Midbrain (tissue), 1 donor: ENCODE measurements around the gene EN2.

Experiments used
- DNase-seq: peaks from one replicate; lab custom pipeline; 2025; lab: John Stamatoyannopoulos, UW

EN2 gene

DNA sequence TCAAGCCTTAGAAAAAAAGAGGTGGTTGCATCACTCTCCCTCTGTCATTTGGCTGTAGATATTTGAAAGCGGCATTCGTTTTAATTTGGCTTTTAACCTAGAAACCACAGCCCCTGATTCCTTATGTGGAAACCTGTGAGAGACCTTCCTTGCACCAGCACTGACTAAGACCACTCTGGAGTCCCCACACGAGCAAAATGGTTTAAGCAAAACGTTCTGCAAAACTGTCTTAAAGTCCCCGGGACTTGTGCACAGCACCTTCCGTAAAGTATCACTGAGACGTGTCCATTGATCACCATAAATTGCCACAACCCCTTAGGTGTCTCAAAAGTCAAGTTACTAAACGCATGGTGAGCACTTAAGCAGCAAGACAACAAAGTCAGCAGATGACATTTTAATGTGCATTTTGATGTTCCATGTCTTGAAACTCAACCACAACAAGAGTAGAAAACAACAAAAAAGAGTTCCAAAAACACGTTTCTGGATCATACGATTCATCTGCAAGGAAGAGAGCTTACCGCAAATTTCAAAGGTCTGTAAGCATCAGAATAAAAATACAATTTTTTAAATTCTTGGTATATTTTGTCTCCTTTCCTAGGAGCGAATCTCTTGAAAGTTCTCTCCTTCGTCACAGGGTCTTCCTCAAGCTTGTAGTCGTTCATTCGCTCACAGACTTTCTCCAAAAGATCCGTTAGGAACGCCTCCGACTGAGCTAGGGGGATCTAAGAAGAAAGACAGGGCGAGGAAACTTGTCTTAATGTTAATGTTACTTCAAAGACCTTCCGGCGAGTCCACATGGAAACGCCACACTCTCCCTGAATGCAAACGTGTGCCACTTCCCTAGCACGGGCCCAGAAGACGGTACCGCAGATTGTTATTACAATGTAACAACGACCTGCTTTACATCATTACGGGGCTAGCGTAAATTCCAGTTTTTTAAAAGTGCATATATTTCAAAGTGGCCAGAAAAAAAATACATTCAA lies 50.7 kb downstream of the EN2 start:
- no peak for DNase-seq

GRCh38 chr7:155509359-155509724 lies 51.4 kb downstream of the EN2 start:
- no peak for DNase-seq

- DNase-seq, result no peak
These were observed 52.0 kb downstream of the EN2 start for GRCh38 chr7:155509725-155510551.

DNA sequence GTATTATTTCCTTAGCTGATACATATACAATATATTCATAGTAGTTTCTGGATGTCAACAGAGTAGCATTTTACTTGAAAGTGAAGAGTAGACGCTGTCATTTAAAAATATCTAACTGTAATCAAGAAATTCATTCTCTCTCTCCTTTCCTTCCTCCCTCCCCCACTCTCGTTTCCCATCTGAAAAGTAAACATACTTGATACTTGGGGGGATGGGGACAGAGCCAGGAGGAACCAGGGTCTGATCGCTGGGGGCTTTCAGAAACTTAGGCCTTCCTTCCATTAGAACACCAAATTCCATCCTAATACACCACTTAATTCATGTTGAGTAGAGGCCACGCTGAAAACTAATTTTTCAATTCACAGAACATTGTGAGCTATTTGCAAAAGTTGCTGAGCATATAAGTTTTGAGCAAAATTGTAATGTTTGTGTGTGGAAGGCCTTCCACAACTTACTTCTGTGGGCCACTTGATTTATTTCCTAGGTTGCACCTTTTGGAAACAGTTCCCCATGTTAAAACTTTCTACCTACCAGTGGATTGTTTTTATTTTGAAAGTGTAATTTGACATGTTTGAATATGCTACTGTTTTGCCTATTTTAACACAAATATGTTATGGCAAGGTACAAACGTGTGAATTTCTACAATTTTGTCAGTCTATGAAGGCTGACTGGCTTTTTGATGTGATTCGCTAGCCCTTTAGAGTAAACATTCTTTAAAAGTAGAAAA lies 53.2 kb downstream of the EN2 start:
- DNase-seq, result no peak

DNA sequence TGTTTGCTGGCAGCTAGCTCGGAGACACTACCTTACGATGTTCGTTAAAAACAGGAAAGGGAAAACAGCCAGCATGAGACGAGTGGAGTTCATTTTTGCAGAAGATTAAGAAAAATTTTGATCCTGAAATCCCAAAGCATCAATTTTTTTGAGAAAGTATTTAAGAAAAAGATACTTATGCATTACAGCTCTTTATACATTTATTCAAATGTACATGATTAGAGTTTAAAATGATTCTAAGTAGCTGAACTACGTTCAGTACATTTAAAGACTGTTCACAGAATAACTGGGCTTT lies 53.7 kb downstream of the EN2 start:
- no peak for DNase-seq

GRCh38 chr7:155512246-155512887 lies 54.4 kb downstream of the EN2 start:
- no peak for DNase-seq

DNA sequence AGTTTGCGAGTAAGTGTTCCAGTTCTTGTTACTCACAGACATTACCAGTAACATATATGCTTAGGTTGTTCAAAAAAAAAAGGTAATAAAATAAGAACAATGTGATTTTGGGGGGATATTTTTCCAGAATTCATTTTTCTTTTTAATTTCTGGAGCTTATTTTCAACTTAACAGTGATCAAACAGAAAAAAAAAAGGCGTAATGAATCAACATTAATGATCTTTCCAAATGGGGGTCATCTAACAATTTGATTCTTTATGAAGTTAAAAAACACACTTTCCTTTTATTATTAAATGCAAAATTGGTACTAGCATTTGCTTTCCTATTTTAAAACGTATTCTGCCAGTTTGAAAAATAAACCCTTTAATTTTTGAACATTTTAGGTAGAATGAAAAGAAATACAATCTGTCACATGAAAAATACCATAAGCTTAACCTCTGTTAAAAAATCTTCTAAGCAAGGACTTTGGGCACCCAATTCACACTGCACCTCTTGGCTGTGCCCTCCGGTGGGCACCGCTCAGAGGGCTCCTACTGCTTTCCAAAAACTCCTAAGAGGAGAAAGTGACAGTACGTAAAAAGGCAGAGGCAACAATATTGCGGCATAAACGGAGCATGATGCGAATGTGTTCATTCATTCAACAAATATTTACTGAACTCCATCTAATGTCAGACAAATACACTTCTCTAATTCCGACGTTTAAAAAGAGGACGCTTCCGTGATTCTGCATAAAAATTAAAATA lies 55.8 kb downstream of the EN2 start:
- no peak for DNase-seq

GRCh38 chr7:155514296-155514695 lies 56.4 kb downstream of the EN2 start:
- DNase-seq, result no peak
